DMS114 treated with DMSO at 0.1 percent for 48 hours (cell line): ENCODE measurements around the gene EPHB2.
"Not testable (repeated sequence)": the region's sequence is repeated elsewhere in the genome, so short reads cannot be mapped to it uniquely, and the experiment has no call there.

Experiments
- DNase-seq: peaks from one replicate; lab custom pipeline; 2025; ENCODE audit not compliant: unreplicated experiment; lab: John Stamatoyannopoulos, UW

The EPHB2 gene

DNA sequence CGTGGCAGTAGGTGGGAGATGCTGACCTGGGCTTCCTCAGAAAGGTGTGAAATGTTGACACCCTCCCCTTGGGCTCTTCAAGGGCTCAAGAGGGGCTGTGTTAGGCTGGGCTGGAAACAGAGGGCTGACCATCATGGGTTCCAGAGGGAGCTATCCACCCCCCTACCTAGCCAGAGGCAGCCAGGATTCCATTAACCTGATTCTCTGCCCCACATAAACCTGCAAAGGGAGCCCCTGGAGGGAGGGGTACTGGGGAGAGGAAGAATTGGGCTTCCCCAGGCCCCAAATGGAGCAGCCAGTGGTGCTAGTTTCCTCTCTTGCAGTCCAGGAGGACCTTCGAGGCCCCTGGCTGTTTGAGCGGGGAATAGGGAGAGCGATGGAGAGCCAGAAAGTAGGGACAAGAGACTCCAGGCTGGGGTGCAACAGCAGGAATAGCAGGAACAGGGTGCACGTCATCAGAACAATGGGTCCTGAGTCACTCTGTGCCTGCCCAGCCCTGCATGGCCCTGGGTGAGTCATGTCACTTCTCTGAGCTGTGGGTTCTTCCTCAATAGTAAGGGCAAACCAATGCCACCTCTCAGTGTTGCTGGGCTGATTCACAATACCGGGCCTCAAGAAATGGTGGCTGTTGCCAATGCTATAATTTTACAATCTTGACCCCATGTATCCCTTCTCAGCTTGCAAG lies 121.2 kb downstream of the EPHB2 start:
- DNase-seq, result no peak

DNA sequence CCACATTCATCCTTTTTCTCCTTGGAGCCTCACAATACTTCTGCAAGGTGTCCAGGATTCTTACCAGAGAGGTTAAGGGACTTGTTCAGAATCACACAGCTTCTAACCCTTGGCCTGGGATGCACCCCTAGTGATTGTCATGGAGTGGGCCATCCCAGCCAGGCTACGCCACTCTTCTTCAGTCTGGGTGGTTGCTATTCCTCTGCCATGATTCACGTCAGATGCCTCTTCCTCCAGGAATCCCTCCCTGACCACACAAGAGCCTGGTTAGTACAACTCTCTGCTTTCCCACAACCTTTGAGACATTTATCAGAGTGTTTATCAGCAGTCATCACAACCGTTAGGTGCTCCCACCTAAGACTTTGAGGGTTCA lies 121.8 kb downstream of the EPHB2 start:
- DNase-seq, result no peak

DNA sequence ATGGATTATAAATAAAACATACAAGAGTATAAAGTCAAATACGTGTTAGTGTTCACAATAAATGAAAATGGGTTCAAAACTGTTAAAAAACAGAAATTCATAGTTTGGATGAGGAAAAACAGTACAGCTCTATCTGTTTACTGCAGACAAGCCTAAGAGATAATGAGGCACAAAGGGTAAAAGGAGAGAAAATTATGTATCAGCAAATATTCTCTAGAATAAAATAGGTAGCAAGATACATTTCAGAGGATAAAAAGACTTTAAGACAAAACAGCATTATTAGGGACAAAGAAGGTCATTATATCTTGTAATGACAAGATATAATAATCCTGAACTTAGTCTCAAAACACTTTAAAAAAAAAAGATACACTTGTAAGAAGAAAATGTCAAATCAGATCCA lies 123.1 kb downstream of the EPHB2 start:
- no peak for DNase-seq

DNA sequence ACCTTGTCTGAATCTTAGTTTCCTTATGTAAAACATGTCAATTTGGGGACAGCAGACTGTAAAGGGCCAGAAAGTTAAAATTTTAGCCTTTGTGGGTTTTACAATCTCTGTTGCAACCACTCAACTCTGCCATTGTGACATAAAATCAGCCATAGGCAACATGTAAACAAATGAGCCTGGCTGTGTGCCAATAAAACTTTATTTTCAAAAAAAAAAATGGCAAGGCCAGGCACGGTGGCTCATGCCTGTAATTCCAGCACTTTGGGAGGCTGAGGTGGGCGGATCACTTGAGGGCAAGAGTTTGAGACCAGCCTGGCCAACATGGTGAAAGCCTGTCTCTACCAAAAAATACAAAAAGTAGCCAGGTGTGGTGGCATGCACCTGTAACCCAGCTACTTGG lies 123.8 kb downstream of the EPHB2 start:
- DNase-seq, result not testable (repeated sequence)

DNA sequence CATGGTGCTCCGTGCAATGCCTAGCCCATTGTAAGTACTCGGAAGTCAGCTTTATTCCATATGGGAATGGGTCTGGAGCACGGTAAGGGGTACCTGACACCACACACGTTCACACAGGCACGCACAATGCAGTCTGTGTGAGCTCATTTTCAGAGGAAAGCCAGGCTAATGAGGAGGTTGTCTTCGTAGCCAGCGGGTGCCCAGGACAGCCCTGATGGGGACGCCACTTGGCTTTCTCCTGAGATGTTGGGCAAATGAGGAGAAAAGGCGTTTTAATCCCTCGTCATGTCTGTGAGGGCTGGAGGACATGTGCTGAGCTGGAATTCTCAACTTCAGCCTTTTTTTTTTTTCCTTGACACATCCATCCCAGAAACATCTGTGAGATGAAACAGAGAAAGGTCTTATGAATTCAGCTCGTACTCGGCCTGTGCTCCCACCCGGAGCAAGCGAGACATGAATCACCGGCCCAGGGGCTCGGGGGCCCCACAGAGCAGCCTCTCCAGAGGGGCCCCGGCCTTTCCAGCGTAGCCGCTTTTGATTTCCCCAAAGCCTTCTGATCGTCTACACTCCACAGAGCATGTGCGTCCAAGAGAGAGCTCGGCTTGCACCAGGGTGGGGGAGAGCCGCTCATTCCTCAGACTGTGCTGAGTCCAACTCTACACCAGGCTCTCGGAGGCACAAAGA lies 125.1 kb downstream of the EPHB2 start:
- DNase-seq, result no peak

DNA sequence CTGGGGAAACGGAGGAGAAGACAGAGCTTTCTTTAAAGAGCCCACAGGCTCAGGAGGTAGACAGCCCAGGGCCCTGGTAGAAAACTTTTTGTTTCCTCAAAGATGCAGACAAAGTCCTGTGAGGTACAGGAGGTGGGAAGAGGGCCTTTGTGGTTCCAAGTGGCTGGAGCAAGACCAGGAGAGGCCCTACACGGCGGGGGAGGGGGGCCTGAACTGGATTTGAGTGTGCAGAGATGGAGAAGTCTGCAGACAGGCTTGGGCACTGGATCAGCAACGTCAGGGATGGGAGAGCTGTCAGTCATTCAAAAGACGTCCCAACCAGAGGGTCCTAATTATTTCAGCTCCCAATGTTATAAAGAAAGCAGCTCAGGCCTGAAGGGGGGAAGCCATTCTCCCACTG lies 126.2 kb downstream of the EPHB2 start:
- no peak for DNase-seq

DNA sequence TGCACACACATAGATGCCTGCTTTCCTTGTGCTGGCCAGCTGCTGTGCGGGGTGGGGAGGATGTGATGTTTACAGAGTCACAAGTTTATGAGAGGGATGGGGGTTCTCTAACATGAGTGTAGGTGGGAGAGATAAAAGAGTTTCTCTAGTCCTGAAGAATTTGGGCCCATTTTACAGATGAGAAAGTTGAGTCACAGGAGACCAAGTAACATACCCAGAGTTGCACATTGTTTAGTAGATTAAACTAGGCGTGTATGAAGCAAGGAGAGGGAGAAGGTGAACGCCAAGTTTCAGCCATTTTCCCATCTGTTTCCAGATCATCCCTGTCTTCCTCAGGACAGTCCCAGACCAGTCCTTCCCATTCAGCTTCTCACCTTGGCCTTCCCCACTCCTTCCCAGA lies 126.7 kb downstream of the EPHB2 start:
- no peak for DNase-seq

DNA sequence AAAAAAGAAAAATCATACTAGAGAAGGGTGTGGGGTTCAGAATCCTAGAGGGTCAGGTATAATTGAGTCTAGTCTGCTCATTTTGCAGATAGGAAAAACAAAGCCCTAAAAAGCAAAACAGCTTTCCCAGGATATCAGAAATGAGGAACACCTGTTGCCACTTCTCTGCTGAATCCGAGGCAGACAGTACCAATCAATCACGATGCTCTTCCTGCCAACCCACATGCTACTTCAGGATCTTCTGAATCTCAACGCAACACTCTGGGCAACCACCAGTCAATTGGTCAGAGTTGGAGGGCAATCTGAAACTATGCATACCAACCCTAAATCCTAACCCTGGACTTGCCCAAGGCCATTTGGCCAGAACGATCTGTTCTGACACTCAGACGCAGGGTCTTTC lies 128.3 kb downstream of the EPHB2 start:
- no peak for DNase-seq

DNA sequence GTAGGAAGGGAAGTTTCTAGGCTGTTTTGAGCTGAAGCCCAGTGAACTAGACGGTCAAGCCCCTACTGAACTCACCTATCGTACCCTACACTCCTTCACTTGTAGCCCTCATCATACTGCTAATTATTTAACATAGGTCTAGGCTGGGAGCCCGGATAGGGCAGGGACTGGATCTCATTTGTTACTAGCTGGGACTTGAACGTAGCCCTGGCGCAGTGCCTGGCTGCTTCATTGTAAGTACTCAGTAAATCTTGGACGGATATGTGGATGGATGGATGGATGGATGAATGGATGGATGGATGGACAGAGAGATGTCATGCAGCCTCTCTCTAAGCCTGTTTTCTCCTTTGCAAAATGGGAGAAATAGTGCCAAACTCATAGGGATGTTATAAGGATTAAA lies 129.2 kb downstream of the EPHB2 start:
- no peak for DNase-seq

DNA sequence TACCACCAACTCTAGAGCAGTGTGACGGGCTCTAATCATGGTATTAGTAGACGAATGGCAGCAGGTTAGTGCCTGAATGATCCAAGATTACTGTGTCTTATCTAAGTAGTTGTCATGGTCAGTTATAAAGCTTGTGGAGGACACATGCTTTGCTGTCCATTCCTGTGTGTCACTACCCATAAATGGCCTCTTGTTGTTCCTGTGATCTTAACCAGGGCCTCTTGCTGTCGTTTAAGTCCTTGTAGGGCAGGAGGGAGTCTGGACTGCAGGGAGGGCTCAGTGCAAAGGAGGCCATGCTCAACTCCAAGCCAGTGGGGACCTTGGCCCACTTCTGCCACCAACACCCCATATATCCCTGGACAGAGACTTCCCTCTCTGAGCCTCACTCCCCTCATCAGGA lies 130.5 kb downstream of the EPHB2 start:
- no peak for DNase-seq

DNA sequence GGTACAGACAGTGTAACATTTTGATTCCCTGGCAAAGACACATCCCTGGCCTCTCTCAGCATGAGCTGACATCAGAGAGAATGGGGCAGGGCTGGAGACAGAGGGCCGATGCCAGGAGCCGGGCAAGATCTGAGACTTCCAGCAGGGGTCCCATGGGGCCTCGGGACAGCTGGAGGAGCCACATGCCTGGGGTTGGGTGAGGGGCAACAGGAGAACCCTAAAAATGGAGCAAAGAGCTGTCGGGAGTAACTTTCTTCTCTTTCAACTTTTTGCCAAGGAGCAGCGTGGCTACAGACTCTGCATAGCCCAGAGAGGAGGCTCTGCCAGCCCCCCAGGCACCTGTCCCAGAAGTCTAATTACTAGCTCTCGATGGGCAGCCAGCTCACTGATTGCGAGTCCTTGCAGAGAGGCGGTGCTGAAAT lies 131.2 kb downstream of the EPHB2 start:
- no peak for DNase-seq

DNA sequence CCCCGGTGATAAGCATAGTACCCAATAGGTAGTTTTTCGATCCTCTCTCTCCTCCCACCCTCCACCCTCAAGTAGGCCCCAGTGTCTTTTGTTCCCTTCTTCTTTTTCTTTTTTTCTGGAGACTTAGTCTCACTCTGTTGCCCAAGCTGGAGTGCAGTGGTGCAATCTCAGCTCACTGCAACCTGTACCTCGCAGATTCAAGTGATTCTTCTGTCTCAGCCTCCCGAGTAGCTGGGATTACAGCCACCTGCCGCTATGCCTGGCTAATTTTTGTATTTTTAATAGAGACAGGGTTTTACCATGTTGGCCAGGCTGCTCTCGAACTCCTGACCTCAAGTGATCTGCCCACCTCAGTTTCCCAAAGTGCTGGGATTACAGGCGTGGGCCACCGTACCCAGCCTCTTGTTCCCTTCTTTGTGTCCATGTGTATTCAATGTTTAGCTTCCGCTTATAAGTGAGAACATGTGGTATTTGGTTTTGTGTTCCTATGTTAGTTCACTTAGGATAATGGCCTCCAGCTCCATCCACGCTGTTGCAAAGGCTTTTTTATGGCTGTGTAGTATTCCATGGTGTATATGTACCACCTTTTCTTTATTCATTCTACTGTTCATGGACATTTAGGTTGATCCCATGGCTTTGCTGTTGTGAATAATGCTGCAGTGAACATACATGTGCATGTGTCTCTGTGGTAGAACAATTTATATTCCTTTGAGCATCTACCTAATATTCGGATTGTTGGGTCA lies 133.0 kb downstream of the EPHB2 start:
- not testable (repeated sequence) for DNase-seq

DNA sequence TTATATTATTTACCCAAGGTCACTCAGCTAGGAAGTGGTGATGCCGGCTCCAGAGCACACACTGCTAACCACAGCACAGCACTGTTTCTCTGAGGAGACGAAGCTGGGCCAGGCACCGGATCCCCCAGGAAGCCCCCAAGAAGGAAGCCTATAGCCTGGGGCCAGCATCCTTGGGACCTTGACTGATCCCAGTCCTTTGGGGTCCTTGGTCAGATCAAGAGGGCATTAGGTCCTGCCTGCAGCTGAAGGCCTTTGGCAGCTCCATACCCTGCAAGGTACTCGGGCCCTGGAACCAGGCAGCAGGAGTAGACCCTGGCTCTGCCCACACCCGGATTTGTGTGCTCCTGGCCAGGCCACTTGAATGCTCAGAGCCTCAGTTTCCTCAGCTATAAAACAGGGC lies 134.0 kb downstream of the EPHB2 start:
- no peak for DNase-seq

DNA sequence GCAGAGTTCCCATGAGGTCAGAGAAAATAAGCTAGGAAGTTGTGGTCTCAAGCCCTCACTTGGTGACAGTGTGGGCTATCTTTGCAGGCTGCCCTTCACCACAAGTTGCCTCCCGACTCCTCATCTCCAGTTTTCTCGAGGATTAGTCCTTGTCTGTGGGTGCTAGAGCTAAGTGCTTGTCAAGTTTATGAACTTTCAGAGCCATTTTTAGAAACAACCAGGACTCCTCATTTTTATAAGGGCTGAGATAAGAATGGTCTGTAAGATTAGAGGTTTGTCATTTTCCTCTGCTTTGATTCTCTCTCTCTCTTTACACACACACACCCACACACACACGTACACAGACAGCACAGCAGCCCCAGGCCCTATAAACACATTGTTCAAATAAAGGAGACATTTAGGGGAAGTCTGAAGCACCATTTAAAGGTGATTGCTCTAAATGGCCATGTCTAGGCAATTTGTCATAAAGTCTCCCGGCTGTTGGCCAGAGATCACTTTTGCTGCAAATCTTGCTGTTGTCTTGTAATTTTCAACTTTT lies 134.8 kb downstream of the EPHB2 start:
- no peak for DNase-seq

DNA sequence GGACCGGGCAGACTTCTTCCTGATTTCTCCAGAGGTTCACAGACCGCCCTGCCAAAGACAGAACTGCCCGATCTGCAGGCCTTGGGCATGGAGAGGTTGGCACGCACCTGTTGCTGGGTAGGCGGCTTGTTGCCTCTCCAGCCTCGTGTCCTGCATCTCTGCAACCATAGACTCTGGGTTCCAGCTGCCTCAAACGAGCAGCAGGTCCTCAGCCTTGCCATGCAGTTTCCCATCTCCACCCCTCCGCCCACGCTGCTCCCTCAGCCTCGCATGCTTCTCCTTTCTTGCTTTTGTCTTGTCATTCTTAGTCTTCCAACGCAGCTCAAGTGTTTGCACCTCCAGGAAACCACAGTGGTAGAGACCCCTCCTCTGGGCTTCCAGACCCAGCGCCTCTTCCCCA lies 135.8 kb downstream of the EPHB2 start:
- no peak for DNase-seq

DNA sequence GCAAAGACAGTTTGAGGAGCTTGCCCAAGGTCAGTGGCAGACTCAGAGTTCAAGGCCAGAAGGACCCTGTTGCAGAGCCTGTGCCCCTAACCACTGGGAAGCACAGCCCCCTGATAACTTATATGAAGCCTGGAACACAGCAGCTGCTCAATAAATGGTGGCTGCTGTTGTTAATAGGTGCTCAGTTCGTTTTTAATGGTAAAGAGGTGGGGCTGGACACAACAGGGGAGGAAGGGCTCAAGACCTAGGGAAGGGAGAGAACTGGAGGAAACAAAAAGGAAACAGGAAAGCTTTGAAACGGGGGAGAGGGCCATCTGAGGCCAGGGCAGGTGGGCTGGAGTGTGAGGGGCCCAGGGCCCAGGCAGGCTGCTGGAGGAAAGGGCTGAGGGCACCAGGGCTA lies 136.6 kb downstream of the EPHB2 start:
- no peak for DNase-seq

DNA sequence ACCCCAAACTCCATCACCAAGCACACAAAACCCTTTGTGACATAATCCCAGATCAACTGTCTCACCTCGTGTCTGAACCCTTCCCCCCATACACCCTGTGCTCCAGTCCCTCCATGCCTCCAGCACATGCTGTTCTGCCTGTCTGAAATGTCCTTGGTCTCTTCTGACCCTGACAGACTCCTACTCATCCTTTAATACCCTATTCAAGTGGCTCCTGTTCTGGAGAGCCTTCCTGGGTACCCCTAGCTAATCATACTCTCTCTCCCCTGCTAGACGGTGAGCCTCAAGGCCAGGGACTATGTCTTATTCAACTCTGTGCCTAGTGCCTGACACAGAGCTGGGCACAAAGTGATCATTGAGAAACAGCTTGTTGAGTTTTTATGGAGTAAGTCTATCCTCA lies 137.1 kb downstream of the EPHB2 start:
- DNase-seq, result no peak

DNA sequence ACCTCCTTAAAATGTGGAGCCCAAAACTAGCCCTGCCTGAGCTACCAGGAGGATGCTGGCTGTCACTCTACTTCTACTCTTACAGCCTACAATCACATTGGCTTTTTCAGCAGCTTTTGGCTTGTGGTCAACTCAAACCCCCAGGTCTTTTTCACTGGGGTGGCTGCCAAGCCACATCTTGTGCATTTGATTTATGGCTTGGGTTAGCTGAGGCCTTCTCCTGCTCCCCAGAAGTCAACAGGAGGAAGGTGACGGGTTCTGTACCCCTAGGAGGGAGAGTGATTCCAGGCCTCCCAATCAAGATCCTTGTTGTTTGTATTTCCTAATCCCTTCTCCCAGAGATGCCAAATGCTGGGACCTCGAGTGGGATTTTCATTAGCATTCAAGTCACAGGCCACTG lies 137.8 kb downstream of the EPHB2 start:
- no peak for DNase-seq

DNA sequence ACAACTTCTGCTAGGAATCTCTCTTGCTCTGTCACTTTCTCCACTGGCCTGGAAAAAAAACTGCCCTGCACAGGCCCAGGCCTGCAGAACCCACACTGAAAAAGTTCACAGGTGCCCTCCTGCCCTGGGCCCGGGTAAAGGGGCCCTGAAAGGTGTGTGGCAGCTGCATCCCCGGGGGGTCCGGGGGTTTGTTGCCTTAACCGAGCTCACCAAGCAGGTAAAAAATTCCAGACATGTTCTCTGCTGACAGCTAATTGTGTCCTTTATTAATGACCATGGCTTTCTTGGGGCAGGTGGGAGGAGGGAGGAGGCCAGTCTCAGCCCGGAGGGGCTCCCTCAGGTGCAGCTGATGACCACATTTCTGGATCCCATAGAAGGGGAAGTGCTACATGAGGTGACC lies 139.1 kb downstream of the EPHB2 start:
- DNase-seq, result no peak

DNA sequence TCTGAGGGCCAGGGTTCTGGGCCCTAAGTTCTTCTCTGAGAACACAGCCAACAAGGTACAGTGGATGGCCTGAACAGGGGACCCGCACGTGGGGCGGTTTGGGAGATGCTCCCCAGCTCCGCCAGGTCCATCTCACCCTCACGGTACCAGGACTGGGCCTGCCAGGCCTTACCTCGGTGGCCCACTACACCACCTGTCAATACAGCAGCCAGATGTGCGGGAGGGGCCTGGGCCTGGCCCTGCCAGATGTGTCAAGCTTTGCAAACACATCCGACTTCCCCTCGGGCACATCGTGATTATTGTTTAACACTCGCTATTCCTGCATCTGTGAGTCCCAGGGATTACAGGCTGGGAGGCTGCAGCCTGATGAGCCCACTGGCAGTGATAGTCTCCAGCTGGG lies 139.6 kb downstream of the EPHB2 start:
- no peak for DNase-seq

DNA sequence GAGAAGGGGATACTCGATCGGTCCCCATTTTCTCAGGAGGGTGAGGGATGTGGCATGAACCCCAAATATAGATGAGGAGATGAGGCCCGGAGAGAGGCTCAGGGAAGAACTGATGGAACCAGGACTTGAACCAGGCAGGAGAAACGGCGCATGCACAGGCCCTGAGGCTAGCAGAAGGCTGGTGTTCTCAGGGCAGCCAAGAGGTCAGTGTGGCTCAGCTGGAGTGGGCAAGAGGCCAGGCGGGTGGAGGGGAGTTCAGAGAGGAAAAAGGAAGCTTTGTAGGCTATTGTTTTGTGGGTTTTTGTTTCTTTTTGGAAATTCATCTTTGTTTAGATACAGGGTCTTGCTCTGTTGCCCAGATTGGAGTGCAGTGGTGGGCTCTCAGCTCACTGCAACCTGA lies 140.0 kb downstream of the EPHB2 start:
- no peak for DNase-seq

DNA sequence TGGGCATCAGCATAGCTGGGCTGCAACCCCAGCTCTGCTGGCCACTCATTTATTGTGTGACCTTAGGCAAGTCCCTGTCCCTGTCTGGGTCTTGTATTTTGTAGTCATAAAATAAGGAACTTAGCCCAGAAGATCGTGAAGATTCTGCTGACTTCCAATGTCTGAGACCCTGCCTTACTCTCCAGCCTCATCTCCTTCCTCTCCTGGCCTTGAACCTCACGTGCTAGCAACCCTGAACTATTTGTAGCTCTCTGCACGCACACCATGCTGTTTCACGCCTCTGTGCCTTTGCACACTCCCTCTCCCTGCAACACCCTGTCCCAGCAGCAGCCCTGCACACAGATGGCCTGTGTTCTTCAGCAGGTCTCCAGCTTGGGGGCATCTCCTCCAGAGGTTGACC lies 140.9 kb downstream of the EPHB2 start:
- DNase-seq, result no peak
